Fibroblast of the aortic adventitia (primary cell): Measurements from ENCODE around the gene NRG2. TPM values are rescaled to one million over a fixed set of nuclear protein-coding genes. Genes with fewer than 3 reads are reported as not detected.

ENCODE experiments used
- DNase-seq: peaks from one replicate; pipeline ENCODE4 v3.0.0-alpha.2; 2010; ENCODE audit warnings: low read depth
- H3K4me3 ChIP-seq: 2 replicates; pipeline ENCODE4 v1.5.1; 2011; ENCODE audit warnings: low read depth, mild to moderate bottlenecking, control low read depth, low read length, moderate library complexity
- CTCF ChIP-seq: IDR thresholded peaks from 2 replicates; pipeline ENCODE4 v1.5.1; 2011; ENCODE audit warnings: mild to moderate bottlenecking, low read length, control low read depth, inconsistent platforms; ENCODE audit not compliant: insufficient read depth
- total RNA-seq: library from RNA; depleted of rRNA; stranded (reverse); fragments of >200 nt; gene quantifications from 2 replicates; pipeline ENCODE4 v1.2.3, GENCODE V29; 2012; ENCODE audit warnings: low replicate concordance

The NRG2 gene
- 0.36 TPM in 1 of 2 replicates, not detected in the other for total RNA-seq

DNA sequence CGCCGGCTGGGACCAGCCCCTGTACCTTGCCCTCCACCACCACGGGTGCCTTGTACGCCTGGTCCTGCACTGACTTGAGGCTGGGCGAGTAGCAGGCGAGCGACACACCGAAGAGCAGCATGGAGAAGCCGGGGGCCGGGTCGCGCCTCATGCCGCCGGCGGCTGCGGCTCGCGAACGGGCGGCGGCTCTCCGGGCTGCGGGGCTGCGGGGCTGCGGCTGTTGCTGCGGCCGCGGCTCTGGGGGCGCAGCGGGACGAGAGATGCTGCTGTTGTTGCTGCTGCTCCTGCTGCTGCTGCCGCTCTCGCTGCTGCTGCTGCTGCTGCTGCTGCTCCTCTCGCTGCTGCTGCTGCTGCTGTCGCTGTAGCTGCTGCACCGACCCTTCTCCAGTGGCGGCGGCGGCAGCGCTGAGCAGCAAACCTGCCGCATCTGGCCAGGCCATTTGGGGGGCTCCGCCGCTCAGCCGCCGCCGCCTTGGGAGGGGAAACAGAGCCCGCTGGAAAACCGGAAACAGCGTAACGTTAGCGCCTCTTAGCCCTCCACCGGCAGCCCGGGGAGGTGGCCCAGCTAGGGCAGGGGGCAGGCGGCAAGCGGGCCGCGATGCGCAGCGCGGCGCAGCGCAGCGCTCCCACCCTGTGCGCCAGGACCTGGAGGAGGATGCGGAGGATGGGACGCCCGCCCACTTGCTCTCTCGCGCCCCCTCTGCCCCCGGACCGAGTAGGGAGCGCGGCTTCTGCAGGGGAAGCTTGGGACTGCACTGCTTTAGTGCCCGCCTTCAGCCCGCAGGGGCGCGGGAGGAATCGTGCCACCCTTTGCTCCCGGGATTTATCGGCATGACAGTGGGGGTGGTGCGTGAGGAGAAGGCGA, at the start of gene NRG2:
TSS of gene NRG2 (minus strand) at position 657 of the 865 bp plus-strand sequence.
- H3K4me3 ChIP-seq, result peak within 1 kb of the TSS; percentile 69
- TF ChIP-seq CTCF, result peak; percentile 71
- peak; percentile 47 for DNase-seq

- H3K4me3 ChIP-seq, result no peak overlapping the region
- no peak for TF ChIP-seq CTCF
- DNase-seq, result no peak
Observed at GRCh38 chr5:140090251-140090650, 47.2 kb upstream of the NRG2 start.

GRCh38 chr5:140084541-140084940, 41.4 kb upstream of the NRG2 start:
- TF ChIP-seq CTCF, result no peak
- no peak for DNase-seq
- H3K4me3 ChIP-seq, result no peak overlapping the region

GRCh38 chr5:140083650-140084049, 40.6 kb upstream of the NRG2 start:
- no peak for DNase-seq
- TF ChIP-seq CTCF, result no peak
- H3K4me3 ChIP-seq, result no peak overlapping the region

- no peak overlapping the region for H3K4me3 ChIP-seq
- DNase-seq, result no peak
- TF ChIP-seq CTCF, result no peak
Observed at GRCh38 chr5:140083120-140083519, 40.0 kb upstream of the NRG2 start.

GRCh38 chr5:140076788-140077187, 33.7 kb upstream of the NRG2 start:
- TF ChIP-seq CTCF, result no peak
- DNase-seq, result no peak
- H3K4me3 ChIP-seq, result no peak overlapping the region
